GM23248 (cell line): ENCODE data around the gene ZKSCAN5.

ENCODE experiments used
- EZH2 ChIP-seq: fragments of 200-600 bp; sonication (generic); IDR thresholded peaks from 2 replicates; pipeline ENCODE4 v1.6.1; 2018; ENCODE audit warnings: antibody characterized with exemption, mild to moderate bottlenecking; ENCODE audit not compliant: insufficient read depth, poor library complexity, severe bottlenecking
- EZH2phosphoT487 ChIP-seq: fragments of 200-600 bp; sonication (generic); IDR thresholded peaks from 2 replicates; pipeline ENCODE4 v1.6.1; 2018; ENCODE audit warnings: antibody characterized with exemption, moderate library complexity, mild to moderate bottlenecking, low read depth; ENCODE audit not compliant: insufficient read depth

DNA sequence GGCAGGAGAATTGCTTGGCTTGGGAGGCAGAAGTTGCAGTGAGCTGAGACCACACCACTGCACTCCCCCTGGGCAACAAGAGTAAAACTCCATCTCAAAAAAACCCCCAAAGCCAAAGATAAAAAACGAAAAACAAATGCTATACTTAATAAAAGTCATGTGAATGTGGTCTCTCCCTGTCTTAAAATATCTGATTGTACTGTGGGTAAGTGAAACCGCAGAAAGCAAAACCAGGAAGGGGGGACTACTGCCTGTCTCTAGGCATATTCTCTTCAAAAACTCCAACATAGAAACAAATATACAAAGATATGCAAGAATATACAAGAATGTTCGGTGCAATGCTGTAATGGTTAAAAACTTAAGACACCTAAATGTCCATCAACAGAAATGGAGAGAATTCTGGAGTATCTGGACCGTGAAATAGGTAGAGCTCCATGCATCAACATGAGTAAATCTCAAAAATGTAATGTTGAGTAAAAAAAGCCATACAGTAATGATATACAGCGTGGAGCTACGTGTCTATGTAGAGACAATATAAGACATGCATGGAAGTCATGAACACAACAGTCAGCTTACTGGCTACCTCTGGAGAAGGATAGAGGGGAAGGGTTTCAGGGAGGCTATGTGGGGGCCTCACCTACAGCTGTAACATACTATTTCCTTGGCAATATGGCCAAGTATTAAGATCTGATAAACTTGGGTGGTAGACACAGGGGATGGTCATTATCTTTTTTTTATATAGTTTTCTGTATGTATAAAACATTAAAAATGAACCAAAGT is 6.5 kb upstream of the ZKSCAN5 start:
- TF ChIP-seq EZH2 (no peak), EZH2phosphoT487 (no peak)
